ENCODE results near the gene PIK3R3. TPM values are rescaled to one million over a fixed set of nuclear protein-coding genes. Genes with fewer than 3 reads are reported as not detected.
A peak's percentile ranks its signal among the peaks of the same experiment; 100 is the strongest.

PIK3R3 gene
- 9.0 to 12.3 TPM (median 10.9 TPM) in 3 replicates for total RNA-seq (2021)
- Bru-seq, nascent RNA: percentile 76 among the genes with signal in this experiment
- long read RNA-seq, experiment 1, full-length matches to known transcripts: 39 of 51 reads
- long read RNA-seq, experiment 1, partial matches to known transcripts: 0 of 51 reads
- long read RNA-seq, experiment 1, other reads (novel, unspliced or antisense): 12 of 51 reads
- long read RNA-seq, experiment 2, full-length matches to known transcripts: 5 of 8 reads
- long read RNA-seq, experiment 2, partial matches to known transcripts: 1 of 8 reads
- long read RNA-seq, experiment 2, other reads (novel, unspliced or antisense): 2 of 8 reads
- long read RNA-seq, experiment 3, full-length matches to known transcripts: 1 of 1 reads
- long read RNA-seq, experiment 3, partial matches to known transcripts: 0 of 1 reads
- long read RNA-seq, experiment 3, other reads (novel, unspliced or antisense): 0 of 1 reads

- peaks cover 27% of the 10 kb centered on the region for H3K4me1 Mint-ChIP-seq
- H3K9me3 Mint-ChIP-seq: no peaks in the 10 kb centered on the region
- CTCF ChIA-PET: interaction anchor here (1.1 to 1.4 kb wide), 3 partner anchors 89 to 112 kb away, joined by 3 to 7 read pairs (median 5); no protein-coding TSS in a partner anchor
- TF ChIP-seq ZNF263 (CRISPR knock-in tag; IDR thresholded peaks at IDR 0.05; ENCODE audit: low read depth): peak; percentile 49; the same call in 1 of the 2 replicates
- TF ChIP-seq NR3C1 (CRISPR knock-in tag; conservative IDR thresholded peaks at IDR 0.05; ENCODE audit: low read depth): no peak
- TF ChIP-seq RELA (CRISPR knock-in tag; IDR thresholded peaks at IDR 0.05; ENCODE audit: borderline replicate concordance): no peak; the same call in 1 of the 2 replicates
- peak; percentile 93 for TF ChIP-seq ETV6 (CRISPR knock-in tag; IDR thresholded peaks at IDR 0.05)
- no peak for TF ChIP-seq ZNF138 (CRISPR knock-in tag; conservative IDR thresholded peaks at IDR 0.05)
- TF ChIP-seq JAZF1 (CRISPR knock-in tag; IDR thresholded peaks at IDR 0.05): no peak
- TF ChIP-seq ZNF416 (CRISPR knock-in tag; IDR thresholded peaks at IDR 0.05): peak; percentile 64; the same call in 1 of the 2 replicates
- TF ChIP-seq PRDM15 (CRISPR knock-in tag; IDR thresholded peaks at IDR 0.05): 0 out of 2 replicates have a peak, but pooled peaks have one; percentile 42
- TF ChIP-seq ZNF121 (CRISPR knock-in tag; IDR thresholded peaks at IDR 0.05): 0 out of 2 replicates have a peak, but pooled peaks have one; percentile 2
- no peak for TF ChIP-seq MXD4 (CRISPR knock-in tag; IDR thresholded peaks at IDR 0.05; ENCODE audit: borderline replicate concordance)
- no peak for TF ChIP-seq SOX15 (CRISPR knock-in tag; IDR thresholded peaks at IDR 0.05)
- peak; percentile 91 for TF ChIP-seq FOXJ3 (CRISPR knock-in tag; IDR thresholded peaks at IDR 0.05; ENCODE audit: borderline replicate concordance)
- no peak for TF ChIP-seq CBFB (CRISPR knock-in tag; IDR thresholded peaks at IDR 0.05; ENCODE audit: low read depth)
- TF ChIP-seq E2F4 (CRISPR knock-in tag; IDR thresholded peaks at IDR 0.05; ENCODE audit: borderline replicate concordance, low read depth): 0 out of 2 replicates have a peak, but pooled peaks have one; percentile 42
- no peak for TF ChIP-seq PRRX2 (CRISPR knock-in tag; IDR thresholded peaks at IDR 0.05)
- peak; percentile 96; the same call in 1 of the 2 replicates for TF ChIP-seq ARID4B (CRISPR knock-in tag; IDR thresholded peaks at IDR 0.05; ENCODE audit: borderline replicate concordance)
- peak; percentile 97 for TF ChIP-seq E2F5 (CRISPR knock-in tag; IDR thresholded peaks at IDR 0.05)
- peak; percentile 98 for TF ChIP-seq MAX (CRISPR knock-in tag; IDR thresholded peaks at IDR 0.05)
- TF ChIP-seq CTCF (IDR thresholded peaks at IDR 0.05): no peak
- no peak for TF ChIP-seq ZNF425 (CRISPR knock-in tag; conservative IDR thresholded peaks at IDR 0.05)
These were observed at the start of gene PIK3R3 for GRCh38 chr1:46132529-46133180. TSS of gene PIK3R3 (minus strand) at chr1:46132629. CDS start at chr1:46131952, 677 bp downstream.

More at GRCh38 chr1:46132529-46133180, at the start of gene PIK3R3:
- POLR2A ChIA-PET: interaction anchor here (0.6 to 1.5 kb wide), 3 partner anchors 14 to 87 kb away, joined by 3 to 7 read pairs (median 5); no protein-coding TSS in a partner anchor
- H3K27me3 Mint-ChIP-seq (ENCODE audit: low read depth): peaks cover 36% of the 10 kb centered on the region
- H3K4me3 Mint-ChIP-seq: peak within 1 kb of the TSS; percentile 90
- ATAC-seq: peak; percentile 96
- no peaks in the 10 kb centered on the region for H3K36me3 Mint-ChIP-seq
- peak within 1 kb of the TSS; percentile 100 for H3K27ac Mint-ChIP-seq
- DNase-seq (ENCODE audit: low spot score): peak; percentile 98

Measured in WTC11 (cell line).